Measurements from ENCODE around the gene SLC2A4RG. TPM values are rescaled to one million over a fixed set of nuclear protein-coding genes. Genes with fewer than 3 reads are reported as not detected.
A peak's percentile ranks its signal among the peaks of the same experiment; 100 is the strongest.

The SLC2A4RG gene
- total and polyA plus RNA-seq, 7 donors = 19.7 to 78.2 (median 33.0) TPM

- peaks cover 0 to 29% (median 25%) of the 10 kb centered on the region in 4 donors for H3K4me1 ChIP-seq
- DNase-seq = peak; percentile 68
- H3K9me3 ChIP-seq = no peaks in the 10 kb centered on the region
- no peaks in the 10 kb centered on the region for H3K27me3 ChIP-seq
- H3K36me3 ChIP-seq = peaks cover 0 to 78% (median 16%) of the 10 kb centered on the region in 4 donors
- 17 to 24% methylated on average over 67 of the region's 67 CpGs for WGBS, 2 donors
- TF ChIP-seq EP300 (IDR thresholded peaks at IDR 0.05) = no peak
- no peak for TF ChIP-seq CTCF (IDR thresholded peaks at IDR 0.05)
- TF ChIP-seq POLR2A (IDR thresholded peaks at IDR 0.05) = no peak
- intact Hi-C loops (cut with DNase I) = loop anchor here (5.0 kb wide), 1 partner anchor 51 kb away; the partner anchor contains the start of gene RTEL1
- peak overlapping the region; percentile 60 to 92 (median 78) for H3K4me3 ChIP-seq
- peak overlapping the region; percentile 87 to 93 (median 91) for H3K27ac ChIP-seq
Measured at GRCh38 chr20:63708301-63709148, 31.1 kb upstream of the SLC2A4RG start.

DNA sequence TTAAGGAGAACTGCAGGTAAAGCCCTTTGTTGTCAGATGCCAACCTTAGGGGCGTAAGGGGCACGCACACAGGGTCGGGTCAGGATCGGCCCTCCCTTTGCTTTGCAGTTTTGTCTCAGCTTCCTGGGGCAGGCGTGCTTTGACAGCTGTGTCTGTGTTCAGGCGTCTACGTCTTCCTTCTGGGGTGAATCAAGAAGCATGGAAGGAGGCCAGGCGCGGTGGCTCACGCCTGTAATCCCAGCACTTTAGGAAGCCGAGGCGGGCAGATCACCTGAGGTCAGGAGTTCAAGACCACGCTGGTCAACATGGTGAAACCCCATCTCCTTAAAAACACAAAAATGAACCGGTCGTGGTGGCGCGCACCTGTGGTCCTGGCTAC is 30.4 kb upstream of the SLC2A4RG start:
- peaks cover 0 to 29% (median 25%) of the 10 kb centered on the region in 4 donors for H3K4me1 ChIP-seq
- peak overlapping the region in 2 of 4 donors; percentile 89 to 92 for H3K4me3 ChIP-seq
- no peaks in the 10 kb centered on the region for H3K9me3 ChIP-seq
- peaks cover 0 to 78% (median 16%) of the 10 kb centered on the region in 4 donors for H3K36me3 ChIP-seq
- WGBS, 2 donors = 93 to 95% methylated on average over 17 of the region's 17 CpGs
- intact Hi-C loops (cut with DNase I) = loop anchor here (5.0 kb wide), 1 partner anchor 52 kb away; the partner anchor contains the start of gene RTEL1
- H3K27me3 ChIP-seq = no peaks in the 10 kb centered on the region
- peak; percentile 59 for DNase-seq
- TF ChIP-seq POLR2AphosphoS5 (IDR thresholded peaks at IDR 0.05) = no peak
- no peak for TF ChIP-seq CTCF (IDR thresholded peaks at IDR 0.05)
- TF ChIP-seq EP300 (IDR thresholded peaks at IDR 0.05) = no peak
- TF ChIP-seq POLR2A (IDR thresholded peaks at IDR 0.05) = no peak
- peak overlapping the region in 1 of 4 donors; percentile 93 for H3K27ac ChIP-seq

GRCh38 chr20:63711085-63711645 is 28.4 kb upstream of the SLC2A4RG start:
- TF ChIP-seq POLR2A (IDR thresholded peaks at IDR 0.05) (no peak), CTCF (IDR thresholded peaks at IDR 0.05) (no peak), POLR2AphosphoS5 (IDR thresholded peaks at IDR 0.05) (no peak), EP300 (IDR thresholded peaks at IDR 0.05) (no peak)
- peaks cover 0 to 74% (median 17%) of the 10 kb centered on the region in 4 donors for H3K36me3 ChIP-seq
- H3K4me1 ChIP-seq = peaks cover 0 to 26% (median 24%) of the 10 kb centered on the region in 4 donors
- DNase-seq = peak; percentile 41
- no peak overlapping the region for H3K4me3 ChIP-seq
- intact Hi-C loops (cut with DNase I) = no loop called here
- no peaks in the 10 kb centered on the region for H3K27me3 ChIP-seq
- H3K27ac ChIP-seq = no peak overlapping the region
- WGBS, 2 donors = 83 to 91% methylated on average over 12 of the region's 12 CpGs
- H3K9me3 ChIP-seq = peaks cover 0 to 4% (median 0%) of the 10 kb centered on the region in 4 donors

GRCh38 chr20:63712191-63712590 is 27.4 kb upstream of the SLC2A4RG start:
- peaks cover 0 to 4% (median 0%) of the 10 kb centered on the region in 4 donors for H3K9me3 ChIP-seq
- TF ChIP-seq CTCF (IDR thresholded peaks at IDR 0.05) (no peak), EP300 (IDR thresholded peaks at IDR 0.05) (no peak), POLR2AphosphoS5 (IDR thresholded peaks at IDR 0.05) (no peak), POLR2A (IDR thresholded peaks at IDR 0.05) (no peak)
- H3K4me1 ChIP-seq = peaks cover 0 to 16% (median 15%) of the 10 kb centered on the region in 4 donors
- H3K27me3 ChIP-seq = no peaks in the 10 kb centered on the region
- H3K27ac ChIP-seq = no peak overlapping the region
- intact Hi-C loops (cut with DNase I) = no loop called here
- DNase-seq = no peak
- WGBS, 2 donors = 95 to 99% methylated on average over 1 of the region's 1 CpG
- peaks cover 0 to 75% (median 13%) of the 10 kb centered on the region in 4 donors for H3K36me3 ChIP-seq
- H3K4me3 ChIP-seq = no peak overlapping the region
